NT2/D1 (cell line): ENCODE results near the gene FBXO17.

Source experiments
- YY1 ChIP-seq: IDR thresholded peaks from 2 replicates; pipeline ENCODE4 v1.6.1; 2011; ENCODE audit not compliant: insufficient read length, insufficient read depth
- ZNF274 ChIP-seq: IDR thresholded peaks from 2 replicates; pipeline ENCODE4 v1.6.1; 2011; ENCODE audit warnings: mild to moderate bottlenecking, low read depth, low read length

DNA sequence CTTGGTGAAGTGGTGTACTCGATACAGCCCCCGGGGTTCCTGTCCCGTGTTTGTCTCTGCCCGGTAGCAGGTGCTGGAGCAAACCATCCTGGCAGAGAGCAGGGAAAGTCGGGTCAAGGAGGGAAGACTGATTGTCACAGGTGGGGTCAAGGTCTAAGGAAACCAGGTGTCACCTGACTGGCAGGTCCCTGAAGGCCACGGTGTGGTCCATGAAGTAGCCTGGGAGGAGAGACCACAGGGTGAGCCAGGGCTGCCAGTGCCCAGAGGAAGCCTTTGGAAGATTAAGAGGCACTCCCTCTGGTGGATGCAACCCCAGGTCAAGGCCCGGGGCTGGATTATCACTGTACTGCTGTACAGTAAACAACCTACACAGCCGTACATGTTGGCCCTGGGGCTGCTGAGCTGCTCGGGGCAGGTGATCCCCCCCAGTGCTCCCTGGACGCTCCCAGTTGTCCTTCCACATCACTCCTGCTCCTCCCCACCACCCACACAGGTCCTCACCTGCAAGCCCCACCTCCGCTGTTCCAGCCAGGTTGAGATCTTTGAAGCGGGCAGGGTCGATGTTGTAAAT is 57.5 kb downstream of the FBXO17 start:
- TF ChIP-seq YY1 (no peak), ZNF274 (no peak)
